NB4 (cell line): ENCODE results near the gene CD7.

Experiments
- CTCF ChIP-seq: IDR thresholded peaks from one replicate; pipeline ENCODE4 v1.5.1; 2012; ENCODE audit warnings: low read depth, low read length
- MAX ChIP-seq: IDR thresholded peaks from 2 replicates; pipeline ENCODE4 v1.6.1; 2011; ENCODE audit warnings: low read depth, low read length
- MYC ChIP-seq: IDR thresholded peaks from 2 replicates; pipeline ENCODE4 v1.6.1; 2011; ENCODE audit warnings: low read depth, low read length
- POLR2A ChIP-seq: IDR thresholded peaks from 2 replicates; pipeline ENCODE4 v1.6.1; 2011; ENCODE audit warnings: mild to moderate bottlenecking; ENCODE audit not compliant: insufficient read length; ENCODE audit errors: extremely low read depth

- TF ChIP-seq CTCF: no peak
- TF ChIP-seq POLR2A: no peak
- no peak for TF ChIP-seq MAX
- no peak for TF ChIP-seq MYC
Measured at GRCh38 chr17:82298538-82299421, 18.6 kb downstream of the CD7 start.
